Immature natural killer cell (primary cell): Measurements from ENCODE around the gene ASTN1. TPM values are rescaled to one million over a fixed set of nuclear protein-coding genes. Genes with fewer than 3 reads are reported as not detected.

Experiments used
- DNase-seq, 3 donors: peaks; one replicate each; pipeline ENCODE4 v3.0.0; 2022; ENCODE audit warnings: mixed read lengths in 1 of 3
- H3K27ac Mint-ChIP-seq, 6 donors: one replicate each; pipeline ENCODE4 v1.8.0; 2020; ENCODE audit warnings: mixed read lengths in 6 of 6, mild to moderate bottlenecking in 5 of 6, inconsistent platforms in 4 of 6, moderate library complexity in 3 of 6
- H3K27me3 Mint-ChIP-seq, 3 donors: one replicate each; pipeline ENCODE4 v1.8.0; 2020 to 2021; ENCODE audit warnings: low read depth in 3 of 3, mild to moderate bottlenecking in 3 of 3, mixed read lengths in 3 of 3, moderate library complexity in 3 of 3, inconsistent platforms in 1 of 3
- H3K36me3 Mint-ChIP-seq, 3 donors: one replicate each; pipeline ENCODE4 v1.8.0; 2020; ENCODE audit warnings: mixed read lengths in 3 of 3, inconsistent platforms in 2 of 3, mild to moderate bottlenecking in 2 of 3
- H3K4me1 Mint-ChIP-seq, 2 donors: one replicate each; pipeline ENCODE4 v1.8.0; 2020; ENCODE audit warnings: inconsistent platforms in 2 of 2, mild to moderate bottlenecking in 2 of 2, mixed read lengths in 2 of 2, moderate library complexity in 1 of 2
- H3K4me3 Mint-ChIP-seq, 5 donors: one replicate each; pipeline ENCODE4 v1.8.0; 2020; ENCODE audit warnings: mild to moderate bottlenecking in 5 of 5, mixed read lengths in 5 of 5, inconsistent platforms in 3 of 5, moderate library complexity in 3 of 5
- H3K9me3 Mint-ChIP-seq, 6 donors: one replicate each; pipeline ENCODE4 v1.8.0; 2020; ENCODE audit warnings: mild to moderate bottlenecking in 6 of 6, mixed read lengths in 6 of 6, inconsistent platforms in 4 of 6, moderate library complexity in 3 of 6
- polyA plus RNA-seq, 3 donors: library from polyadenylated mRNA; unstranded; fragments of 300-500 nt; fragmentation: Illumina TruSeq; gene quantifications; one replicate each; pipeline ENCODE4 v1.2.3, GENCODE V29; 2021

Gene ASTN1
- polyA plus RNA-seq, 3 donors from 2014 or later, result not detected

DNA sequence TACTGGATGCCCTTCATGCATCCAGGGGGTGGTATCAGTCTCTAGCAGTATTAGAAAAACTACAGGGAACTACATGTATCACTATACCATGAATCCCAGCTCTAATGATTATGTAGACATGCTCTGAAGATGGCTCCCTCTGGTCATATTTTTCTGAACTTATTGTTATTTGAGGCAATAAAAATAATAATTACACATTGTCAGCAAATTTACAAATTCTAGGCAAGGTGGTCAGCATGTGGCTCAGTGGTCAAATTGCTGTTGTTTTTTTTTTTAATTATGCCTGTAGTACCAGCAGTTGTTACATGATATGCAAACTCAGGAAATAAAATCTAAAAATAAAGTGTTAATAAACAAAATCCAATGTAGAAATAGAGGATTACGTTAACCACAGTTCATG is 22.5 kb downstream of the ASTN1 start:
- Mint-ChIP-seq H3K27ac (no peak overlapping the region), H3K4me1 (no peaks in the 10 kb centered on the region), H3K27me3 (peaks cover 0 to 1% (median 0%) of the 10 kb centered on the region in 3 donors), H3K9me3 (peaks cover 0 to 23% (median 5%) of the 10 kb centered on the region in 6 donors), H3K4me3 (no peak overlapping the region), H3K36me3 (no peaks in the 10 kb centered on the region)
- no peak for DNase-seq

DNA sequence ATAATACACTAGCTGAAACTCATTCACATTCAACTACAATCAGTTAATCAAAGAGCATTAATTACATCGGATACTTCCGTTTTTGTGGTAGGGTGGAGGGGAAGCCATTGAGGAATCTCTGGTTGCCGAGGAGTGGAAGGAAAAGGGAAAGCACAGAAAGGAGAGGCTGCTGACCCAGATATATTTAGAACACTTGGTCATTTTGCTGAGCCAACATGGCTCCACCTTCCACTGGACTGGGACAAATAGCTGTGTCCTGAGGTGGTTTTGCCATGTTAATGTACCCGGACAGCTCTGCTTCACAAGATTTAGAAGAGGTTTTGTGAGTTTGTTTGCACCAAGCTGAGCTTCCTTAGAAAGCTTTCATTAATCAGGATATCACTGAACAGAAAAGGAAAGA is 26.2 kb downstream of the ASTN1 start:
- H3K4me3 Mint-ChIP-seq, result no peak overlapping the region
- peaks cover 0 to 18% (median 3%) of the 10 kb centered on the region in 6 donors for H3K9me3 Mint-ChIP-seq
- no peaks in the 10 kb centered on the region for H3K36me3 Mint-ChIP-seq
- peaks cover 0 to 3% (median 0%) of the 10 kb centered on the region in 3 donors for H3K27me3 Mint-ChIP-seq
- H3K4me1 Mint-ChIP-seq, result no peaks in the 10 kb centered on the region
- no peak for DNase-seq
- no peak overlapping the region for H3K27ac Mint-ChIP-seq

DNA sequence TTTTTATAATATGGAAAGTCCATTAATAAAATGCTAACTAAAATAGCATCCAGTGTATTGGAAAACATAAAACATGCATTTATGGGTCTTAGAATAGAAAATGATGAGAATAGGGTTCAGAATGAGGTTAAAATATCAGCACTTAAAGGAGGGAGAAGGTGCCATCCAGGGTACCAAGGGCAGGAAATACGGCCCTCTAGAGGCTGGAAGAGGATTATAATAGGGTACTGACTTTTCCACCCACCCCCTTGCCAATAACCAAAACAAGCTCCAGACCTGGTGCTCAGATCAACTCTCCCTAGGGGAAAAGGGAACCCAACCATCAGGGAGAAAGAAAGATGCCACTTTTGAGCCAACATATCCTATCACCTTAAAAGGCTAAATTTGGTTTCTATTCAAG is 26.7 kb downstream of the ASTN1 start:
- Mint-ChIP-seq H3K9me3 (peaks cover 0 to 18% (median 2%) of the 10 kb centered on the region in 6 donors), H3K27ac (no peak overlapping the region), H3K27me3 (peaks cover 0 to 3% (median 0%) of the 10 kb centered on the region in 3 donors), H3K36me3 (no peaks in the 10 kb centered on the region), H3K4me1 (no peaks in the 10 kb centered on the region), H3K4me3 (no peak overlapping the region)
- no peak for DNase-seq

DNA sequence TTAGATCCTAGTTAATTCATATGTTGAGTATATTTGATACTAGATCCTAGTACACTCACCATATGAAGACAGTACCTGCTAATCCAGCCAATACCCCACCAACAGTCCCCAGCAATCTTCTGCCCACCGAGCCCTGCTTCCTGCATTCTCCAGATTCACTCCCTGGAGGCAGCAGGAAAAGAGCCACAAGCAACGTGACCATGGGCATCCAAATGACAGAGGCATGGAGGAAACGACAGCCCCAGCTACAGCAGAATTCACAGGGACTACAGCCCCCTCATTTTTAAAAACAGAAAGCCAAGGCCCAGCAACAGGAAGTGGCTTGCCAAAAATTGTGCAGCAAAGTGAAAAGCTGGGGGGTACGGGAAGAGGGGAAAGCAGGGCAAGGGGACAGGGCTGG is 29.3 kb downstream of the ASTN1 start:
- Mint-ChIP-seq H3K27me3 (peaks cover 0 to 2% (median 0%) of the 10 kb centered on the region in 3 donors), H3K4me1 (no peaks in the 10 kb centered on the region), H3K9me3 (peaks cover 0 to 6% (median under 1%) of the 10 kb centered on the region in 6 donors), H3K27ac (no peak overlapping the region), H3K36me3 (no peaks in the 10 kb centered on the region), H3K4me3 (no peak overlapping the region)
- no peak for DNase-seq

DNA sequence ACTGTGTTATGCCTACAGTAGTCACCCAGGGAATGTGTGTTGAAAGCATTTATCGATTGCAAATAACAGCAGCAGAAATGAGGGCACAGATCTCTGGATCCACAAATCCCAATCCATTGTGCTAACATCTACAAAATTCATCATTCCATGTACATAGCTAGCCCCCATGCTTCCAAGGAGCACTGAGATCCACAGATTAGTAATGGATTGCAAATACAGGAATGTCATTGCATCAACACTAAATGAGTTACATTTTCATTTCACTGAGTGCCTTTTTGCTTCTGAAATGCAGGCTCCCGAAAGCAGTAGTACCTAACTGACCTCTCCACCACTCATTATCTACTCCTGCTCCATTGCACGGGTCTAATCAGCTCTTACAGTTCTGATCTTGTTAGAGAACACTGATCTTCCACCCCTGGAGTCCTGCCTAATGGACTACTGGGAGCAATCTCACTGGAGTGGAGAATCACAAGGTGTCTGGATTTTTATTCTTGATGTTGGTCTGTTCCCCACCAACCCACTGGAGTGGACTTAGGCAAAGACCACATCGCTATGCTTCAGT is 30.5 kb downstream of the ASTN1 start:
- peaks cover 0 to 7% (median 3%) of the 10 kb centered on the region in 6 donors for H3K9me3 Mint-ChIP-seq
- no peaks in the 10 kb centered on the region for H3K4me1 Mint-ChIP-seq
- no peak for DNase-seq
- no peaks in the 10 kb centered on the region for H3K36me3 Mint-ChIP-seq
- no peak overlapping the region for H3K4me3 Mint-ChIP-seq
- H3K27me3 Mint-ChIP-seq, result peaks cover 0 to 2% (median 0%) of the 10 kb centered on the region in 3 donors
- H3K27ac Mint-ChIP-seq, result no peak overlapping the region

DNA sequence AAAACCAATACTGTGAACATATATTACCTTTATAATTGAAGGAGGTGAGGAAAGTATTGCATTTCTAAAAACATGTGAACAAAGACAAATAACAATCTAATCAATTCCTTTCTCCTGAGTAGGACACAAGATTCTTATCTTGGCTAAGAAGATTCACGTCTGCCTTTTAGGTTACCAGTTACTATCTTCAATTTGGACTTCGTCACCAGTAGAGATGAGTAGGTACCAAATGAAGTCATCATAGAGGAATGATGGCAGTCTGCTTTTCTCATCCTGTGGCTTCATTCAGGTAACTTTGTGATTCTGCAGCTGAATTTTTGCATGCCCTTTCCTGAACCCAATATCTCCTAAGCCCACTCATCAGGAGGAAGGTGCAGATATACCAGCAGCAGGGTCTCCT is 32.4 kb downstream of the ASTN1 start:
- Mint-ChIP-seq H3K4me3 (no peak overlapping the region), H3K27ac (no peak overlapping the region), H3K27me3 (peaks cover 0 to 2% (median 0%) of the 10 kb centered on the region in 3 donors), H3K4me1 (no peaks in the 10 kb centered on the region), H3K9me3 (peaks cover 0 to 12% (median 4%) of the 10 kb centered on the region in 6 donors), H3K36me3 (no peaks in the 10 kb centered on the region)
- DNase-seq, result no peak

DNA sequence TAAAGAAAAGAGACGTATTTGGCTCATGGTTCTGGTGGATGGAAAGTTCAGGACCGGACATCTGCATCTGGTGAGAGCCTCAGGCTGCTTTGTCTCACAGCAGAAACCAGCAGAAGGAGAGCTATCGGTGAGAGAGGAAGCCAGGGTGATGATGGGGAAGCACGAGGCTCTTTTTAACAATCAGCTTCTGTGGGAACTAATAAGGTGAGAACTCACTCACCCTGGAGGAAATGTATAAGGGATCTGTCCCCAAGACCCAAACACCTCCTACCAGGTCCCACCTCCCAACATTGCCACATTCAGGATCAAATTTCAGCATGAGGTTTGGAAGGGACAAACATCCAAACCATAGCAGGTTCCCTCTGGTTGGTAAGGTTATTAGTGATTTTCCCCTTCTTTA is 32.8 kb downstream of the ASTN1 start:
- Mint-ChIP-seq H3K27ac (no peak overlapping the region), H3K36me3 (no peaks in the 10 kb centered on the region), H3K27me3 (peaks cover 0 to 2% (median 0%) of the 10 kb centered on the region in 3 donors), H3K4me1 (no peaks in the 10 kb centered on the region), H3K9me3 (peaks cover 0 to 12% (median 4%) of the 10 kb centered on the region in 6 donors), H3K4me3 (no peak overlapping the region)
- DNase-seq, result no peak

DNA sequence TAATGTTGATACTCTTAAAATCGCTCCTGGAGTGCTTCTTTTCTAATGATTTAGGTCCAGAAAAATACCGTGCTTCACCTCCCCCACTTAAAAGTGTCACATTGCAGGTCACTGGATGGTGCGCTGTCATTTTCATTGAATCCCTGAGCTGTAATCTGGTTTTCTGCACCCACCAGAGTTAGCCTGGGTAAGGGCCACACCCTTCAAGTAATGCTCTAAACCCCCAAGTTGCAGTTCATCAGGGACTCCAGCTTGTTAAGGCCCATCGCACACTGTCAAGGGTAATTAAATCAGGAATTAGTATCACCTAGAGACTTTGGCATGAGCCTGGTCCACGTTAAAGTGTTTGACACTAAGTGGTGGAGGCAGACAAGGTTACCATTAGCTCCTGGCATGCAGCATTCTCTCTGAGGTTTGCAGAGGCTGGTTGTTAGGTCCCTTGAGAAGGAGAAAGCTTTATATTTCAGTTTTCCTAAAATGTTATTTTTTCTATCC is 34.0 kb downstream of the ASTN1 start:
- Mint-ChIP-seq H3K9me3 (peaks cover 0 to 12% (median 4%) of the 10 kb centered on the region in 6 donors), H3K4me3 (no peak overlapping the region), H3K4me1 (no peaks in the 10 kb centered on the region), H3K36me3 (no peaks in the 10 kb centered on the region), H3K27me3 (peaks cover 0 to 2% (median 0%) of the 10 kb centered on the region in 3 donors), H3K27ac (no peak overlapping the region)
- no peak for DNase-seq

DNA sequence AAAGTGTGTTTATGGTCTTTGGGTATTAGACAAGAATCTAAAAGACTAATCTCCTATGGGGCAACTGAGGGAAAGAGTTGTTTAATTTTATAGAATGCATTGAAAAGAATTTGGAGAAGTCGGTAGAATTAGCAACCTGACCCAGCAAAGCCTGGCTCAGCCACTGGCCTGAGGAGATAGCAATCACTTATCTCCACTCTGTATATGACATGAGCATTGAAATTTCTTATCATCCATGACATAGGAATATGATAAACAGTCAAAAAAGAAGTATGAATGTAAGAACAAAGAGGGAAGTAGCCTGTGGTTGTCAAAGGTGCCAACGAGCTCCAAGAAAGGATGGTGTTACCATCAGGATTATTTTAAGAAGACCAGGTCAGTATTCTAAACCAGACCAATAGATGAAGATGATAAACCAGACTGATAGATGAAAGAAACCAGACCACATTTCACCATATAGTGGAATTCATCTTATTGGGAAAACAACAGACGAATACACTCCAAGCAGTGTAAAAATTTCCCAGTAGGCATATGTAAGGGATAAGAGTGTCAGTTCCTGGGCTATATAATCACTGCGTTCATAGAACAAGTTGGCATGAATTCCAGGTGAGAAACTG is 35.7 kb downstream of the ASTN1 start:
- no peak overlapping the region for H3K4me3 Mint-ChIP-seq
- H3K9me3 Mint-ChIP-seq, result peaks cover 0 to 12% (median 4%) of the 10 kb centered on the region in 6 donors
- no peak for DNase-seq
- no peaks in the 10 kb centered on the region for H3K36me3 Mint-ChIP-seq
- H3K27me3 Mint-ChIP-seq, result peaks cover 0 to 2% (median 0%) of the 10 kb centered on the region in 3 donors
- no peak overlapping the region for H3K27ac Mint-ChIP-seq
- H3K4me1 Mint-ChIP-seq, result no peaks in the 10 kb centered on the region

DNA sequence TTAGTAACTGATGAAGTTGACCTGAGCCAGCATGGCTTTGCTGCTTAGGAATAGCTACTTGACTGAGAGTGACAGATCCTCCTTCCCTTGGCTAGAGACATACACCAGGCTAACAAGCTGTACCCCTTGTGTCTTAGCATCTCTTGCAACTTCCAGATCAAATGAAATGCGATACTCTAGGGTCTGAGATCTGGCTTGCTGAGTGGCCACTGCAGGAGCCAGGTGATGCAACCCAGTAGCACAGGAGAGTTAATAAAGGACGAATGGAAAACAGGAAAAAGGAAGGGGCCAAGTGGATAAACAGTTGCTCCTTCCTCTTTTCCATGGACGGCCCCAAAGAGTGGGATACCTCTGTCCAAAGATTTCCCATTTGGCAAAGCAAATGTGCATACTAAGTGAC is 38.2 kb downstream of the ASTN1 start:
- Mint-ChIP-seq H3K4me1 (no peaks in the 10 kb centered on the region), H3K4me3 (no peak overlapping the region), H3K36me3 (no peaks in the 10 kb centered on the region), H3K27me3 (peaks cover 0 to 2% (median 0%) of the 10 kb centered on the region in 3 donors), H3K27ac (no peak overlapping the region), H3K9me3 (peaks cover 2 to 12% (median 5%) of the 10 kb centered on the region in 6 donors)
- DNase-seq, result no peak

DNA sequence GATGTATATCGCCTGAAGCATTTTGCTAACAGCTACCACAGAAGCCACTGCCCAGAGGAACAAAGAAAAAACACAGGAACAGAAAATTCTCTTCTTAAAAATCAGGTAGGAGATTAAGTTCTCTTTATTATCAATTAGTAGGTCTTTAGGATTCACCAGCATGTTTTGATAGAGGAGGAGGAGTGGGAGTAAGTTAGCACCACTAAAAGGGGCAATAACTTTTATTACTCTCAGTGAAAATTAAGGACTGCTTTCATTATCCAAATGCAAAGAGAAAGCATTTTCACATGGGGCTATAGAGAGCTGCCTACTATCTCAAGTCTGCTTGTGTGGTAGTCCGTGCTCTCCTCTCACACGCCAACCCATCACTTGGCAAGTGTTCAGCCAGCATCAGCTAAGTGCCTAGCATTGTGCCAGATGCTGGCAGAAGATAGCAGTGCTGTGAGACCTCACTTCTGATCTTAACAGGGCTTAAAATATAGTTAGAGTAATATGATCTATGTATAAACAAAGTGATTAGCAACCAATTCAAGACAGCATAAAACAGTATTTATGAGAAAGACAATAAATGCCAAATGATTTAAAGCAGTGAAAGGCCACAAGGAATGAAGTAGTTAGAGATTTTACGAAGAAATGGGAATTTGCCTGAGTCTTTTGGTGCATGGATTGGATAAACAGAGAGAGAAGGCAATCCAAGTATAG is 39.8 kb downstream of the ASTN1 start:
- DNase-seq, result no peak
- Mint-ChIP-seq H3K36me3 (no peaks in the 10 kb centered on the region), H3K9me3 (peaks cover 0 to 18% (median 6%) of the 10 kb centered on the region in 6 donors)

DNA sequence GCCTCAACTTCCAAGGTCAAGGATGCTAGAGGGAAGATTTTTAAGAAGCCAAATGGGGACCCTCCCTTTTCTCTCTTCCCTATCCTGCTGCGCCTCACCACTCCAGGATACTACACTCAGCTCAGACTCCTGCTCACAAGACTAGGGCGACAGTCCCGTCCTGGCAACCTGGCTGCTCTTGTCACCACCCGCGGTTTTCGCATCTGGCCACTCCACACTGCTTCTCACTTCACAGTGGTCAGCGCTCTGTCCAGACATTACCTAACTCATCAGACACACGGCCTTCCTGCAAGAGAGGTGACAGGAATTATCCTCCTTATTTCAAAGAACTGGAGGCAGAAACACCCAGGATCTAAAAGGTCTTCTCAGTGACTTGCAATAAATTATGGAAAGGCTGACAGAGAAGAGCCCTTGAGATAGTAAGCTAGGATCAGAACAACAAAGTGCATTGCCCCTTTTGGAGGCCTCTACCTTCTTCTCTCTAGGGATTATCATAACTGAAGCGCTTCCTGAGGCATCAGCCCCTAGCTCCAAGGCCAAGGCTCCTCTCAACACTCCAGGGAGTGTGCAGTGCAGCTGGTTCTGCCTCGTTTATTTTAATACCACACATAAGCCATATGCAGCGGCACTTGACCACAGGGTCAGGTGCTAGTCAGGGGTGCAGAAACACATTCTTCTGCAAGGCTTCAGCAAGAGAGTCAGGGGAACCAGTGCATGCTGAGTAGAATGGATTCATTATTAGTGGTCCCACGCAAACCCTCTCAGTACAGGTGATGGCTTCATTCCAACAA is 41.9 kb downstream of the ASTN1 start:
- no peaks in the 10 kb centered on the region for H3K4me1 Mint-ChIP-seq
- no peak for DNase-seq
- peaks cover 0 to 11% (median 5%) of the 10 kb centered on the region in 6 donors for H3K9me3 Mint-ChIP-seq
- H3K27ac Mint-ChIP-seq, result no peak overlapping the region
- no peak overlapping the region for H3K4me3 Mint-ChIP-seq
- H3K36me3 Mint-ChIP-seq, result no peaks in the 10 kb centered on the region
- H3K27me3 Mint-ChIP-seq, result peaks cover 0 to 2% (median 2%) of the 10 kb centered on the region in 3 donors

More for the DNA sequence above, 39.8 kb downstream of the ASTN1 start:
- Mint-ChIP-seq H3K4me3 (no peak overlapping the region), H3K27me3 (peaks cover 0 to 2% (median 0%) of the 10 kb centered on the region in 3 donors), H3K4me1 (no peaks in the 10 kb centered on the region), H3K27ac (no peak overlapping the region)

DNA sequence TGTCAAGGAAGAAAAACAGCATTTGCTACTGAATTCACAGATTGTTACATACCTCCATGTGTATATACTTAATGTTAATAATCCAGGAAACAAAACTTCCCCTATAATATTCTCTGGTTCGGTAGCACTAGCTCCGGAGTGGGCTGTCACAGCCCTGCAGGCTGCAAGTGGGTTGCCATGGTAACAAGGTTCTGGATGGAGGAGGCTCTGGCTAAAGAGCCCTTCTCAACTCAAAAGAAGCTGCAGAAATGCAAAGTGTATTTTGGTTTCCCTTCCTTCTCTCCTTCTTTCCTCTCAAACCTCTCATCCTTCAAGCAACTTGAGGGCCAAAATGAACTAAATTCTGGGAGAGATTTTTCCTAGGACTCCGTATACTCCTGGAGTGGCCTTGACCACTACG is 45.2 kb downstream of the ASTN1 start:
- Mint-ChIP-seq H3K27ac (no peak overlapping the region), H3K27me3 (peaks cover 0 to 4% (median 0%) of the 10 kb centered on the region in 3 donors), H3K4me3 (no peak overlapping the region), H3K36me3 (no peaks in the 10 kb centered on the region), H3K9me3 (peaks cover 0 to 7% (median 3%) of the 10 kb centered on the region in 6 donors), H3K4me1 (no peaks in the 10 kb centered on the region)
- no peak for DNase-seq
